22Rv1 (cell line): Measurements from ENCODE around the gene SLC5A11.
"Not testable (repeated sequence)": the region's sequence is repeated elsewhere in the genome, so short reads cannot be mapped to it uniquely, and the experiment has no call there.

Source experiments
- H3K27ac ChIP-seq: fragments of 450-650 bp; 2 replicates; pipeline ENCODE4 v1.5.1; 2017
- CTCF ChIP-seq: fragments of 450-650 bp; IDR thresholded peaks from 2 replicates; pipeline ENCODE4 v1.5.1; 2017; ENCODE audit warnings: mild to moderate bottlenecking
- ZFX ChIP-seq: fragments of 450-650 bp; IDR thresholded peaks from 2 replicates; pipeline ENCODE4 v1.6.1; 2017; ENCODE audit warnings: antibody characterized with exemption, borderline replicate concordance

SLC5A11 gene

DNA sequence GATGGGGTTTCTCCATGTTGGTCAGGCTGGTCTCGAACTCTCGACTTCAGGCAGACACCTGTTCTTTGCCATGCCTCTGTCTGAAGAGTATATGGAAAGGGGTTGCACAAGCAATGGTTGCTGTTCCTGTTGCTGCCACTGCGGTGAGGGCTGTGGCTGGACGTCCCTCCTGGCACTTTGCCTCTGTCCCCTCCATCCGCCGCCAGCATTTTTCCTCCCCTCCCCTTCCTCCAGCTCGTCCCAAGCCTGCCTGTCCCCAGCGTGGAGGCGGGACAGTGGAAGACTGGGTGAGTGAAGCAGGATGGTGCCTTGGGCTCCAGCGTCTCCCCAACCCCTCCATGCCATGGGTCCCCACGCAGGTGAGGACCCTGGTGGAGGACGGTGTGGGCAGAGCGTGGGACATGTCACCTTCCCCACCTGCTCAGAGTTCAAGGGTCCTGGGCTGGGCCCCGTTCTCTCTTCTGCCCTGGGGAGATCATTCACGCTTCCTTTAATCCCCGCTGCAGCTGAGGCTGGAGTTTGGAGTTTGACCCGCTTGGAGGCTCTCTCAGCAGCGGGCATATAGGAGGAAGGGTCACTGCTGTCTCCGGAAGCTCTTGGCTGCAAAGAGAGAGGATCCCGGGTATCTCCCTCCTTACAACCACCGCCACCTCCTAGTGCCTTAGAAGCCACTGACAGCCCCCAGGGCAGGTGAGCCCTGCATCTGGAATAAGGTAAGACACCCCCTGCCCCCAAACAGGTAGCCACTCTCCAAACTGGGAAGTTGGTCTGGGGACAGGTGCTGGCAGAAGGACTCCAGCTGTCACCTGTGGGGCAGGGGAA lies at the start of gene SLC5A11:
Gene SLC5A11 (plus strand): TSS at position 238 of the 822 bp plus-strand sequence. CDS start 12,681 bp downstream, outside the sequence.
- no peak within 1 kb of the TSS for H3K27ac ChIP-seq
- TF ChIP-seq ZFX = no peak
- no peak for TF ChIP-seq CTCF

- H3K27ac ChIP-seq = no peak overlapping the region
- TF ChIP-seq CTCF (peak; percentile 68), ZFX (no peak)
Observed at GRCh38 chr16:24800586-24800985, 45.2 kb upstream of the SLC5A11 start.

DNA sequence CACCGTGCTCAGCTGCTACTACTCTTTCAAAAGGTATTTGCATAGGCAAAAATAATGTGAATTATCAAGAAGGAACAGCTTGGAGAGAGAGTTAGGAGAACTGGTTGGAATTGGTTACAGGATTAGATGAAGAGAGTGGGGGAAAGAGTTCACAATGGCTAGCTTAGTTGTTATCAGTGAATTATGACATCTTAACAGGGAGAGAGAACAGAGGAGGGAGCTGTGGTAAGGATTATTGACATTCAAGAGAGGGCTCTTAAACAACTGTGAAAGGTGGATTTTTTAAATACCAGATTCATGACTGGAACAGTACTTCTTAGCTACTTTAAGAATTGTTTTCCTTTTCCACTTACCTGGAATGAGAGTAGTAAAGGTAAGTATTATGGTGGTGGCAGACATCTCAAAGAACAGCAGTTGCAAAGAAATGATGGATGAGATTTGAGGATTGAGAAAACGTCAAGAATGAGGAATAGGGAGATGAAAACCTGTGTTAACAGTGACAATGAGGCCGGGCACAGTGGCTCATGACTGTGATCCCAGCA lies 43.9 kb upstream of the SLC5A11 start:
- H3K27ac ChIP-seq = no peak overlapping the region
- TF ChIP-seq CTCF (no peak), ZFX (no peak)

DNA sequence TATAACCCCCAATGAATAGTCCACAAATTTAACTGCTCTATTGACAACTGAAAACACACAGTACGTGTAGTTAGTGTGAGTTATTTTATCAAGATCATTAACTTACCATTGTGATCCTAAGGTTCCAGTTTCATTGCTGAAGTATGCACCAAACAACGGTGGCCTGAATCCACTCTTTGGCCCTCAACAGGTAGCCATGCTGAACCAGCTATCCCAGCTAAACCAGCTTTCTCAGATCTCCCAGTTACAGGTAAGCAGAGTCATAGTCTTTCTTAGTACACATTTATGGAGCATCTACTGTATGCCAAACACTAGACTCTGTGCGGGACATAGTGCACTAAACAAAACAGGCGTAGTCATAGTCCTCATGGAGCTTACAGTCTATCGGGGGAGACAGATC lies 40.3 kb upstream of the SLC5A11 start:
- H3K27ac ChIP-seq = no peak overlapping the region
- TF ChIP-seq ZFX (no peak), CTCF (no peak)

DNA sequence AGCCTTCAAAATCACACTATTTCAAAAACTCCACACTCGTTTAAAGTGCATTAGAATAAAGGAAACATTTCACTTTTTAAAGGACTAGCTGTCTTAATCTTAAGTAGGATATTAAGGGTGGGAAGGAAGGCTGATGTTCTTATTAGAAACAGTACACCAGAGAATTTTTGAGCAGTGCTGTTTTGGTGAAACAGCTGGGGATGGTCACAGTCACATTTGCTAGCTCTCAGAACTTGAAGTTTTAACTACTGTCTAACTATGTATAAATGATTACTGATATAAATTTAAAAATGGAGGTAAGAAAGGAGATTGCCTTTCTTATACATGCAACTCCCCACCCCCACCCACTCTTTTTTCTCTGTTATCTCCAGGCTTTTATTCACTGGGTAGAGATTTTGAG lies 38.5 kb upstream of the SLC5A11 start:
- TF ChIP-seq ZFX (no peak), CTCF (no peak)
- H3K27ac ChIP-seq = no peak overlapping the region

- TF ChIP-seq CTCF (no peak), ZFX (no peak)
Observed at GRCh38 chr16:24810951-24811843, 34.6 kb upstream of the SLC5A11 start.

DNA sequence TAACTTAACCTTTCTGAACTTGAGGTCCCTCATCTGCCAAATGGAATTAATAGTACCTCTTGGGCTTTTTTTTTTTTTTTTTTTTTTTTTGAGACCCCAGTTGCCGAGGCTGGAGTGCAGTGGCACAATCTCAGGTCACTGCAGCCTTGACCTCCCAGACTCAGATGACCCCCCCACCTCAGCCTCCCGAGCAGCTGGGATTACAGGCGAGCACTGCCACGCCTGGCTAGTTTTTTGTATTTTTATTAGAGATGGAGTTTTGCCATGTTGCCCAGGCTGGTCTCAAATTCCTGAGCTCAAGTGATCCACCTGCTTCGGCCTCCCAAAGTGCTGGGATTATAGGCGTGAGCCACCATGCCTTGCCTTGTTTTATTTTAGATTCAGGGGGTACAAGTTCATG lies 33.0 kb upstream of the SLC5A11 start:
- H3K27ac ChIP-seq = not testable (repeated sequence)

More at GRCh38 chr16:24810951-24811843, 34.6 kb upstream of the SLC5A11 start:
- H3K27ac ChIP-seq = no peak overlapping the region
